Amniotic stem cell (primary cell): ENCODE measurements around the gene ROR2.
"Not testable (repeated sequence)": the region's sequence is repeated elsewhere in the genome, so short reads cannot be mapped to it uniquely, and the experiment has no call there.

Experiments used
- DNase-seq: peaks from one replicate; lab custom pipeline; 2025; lab: John Stamatoyannopoulos, UW

The ROR2 gene

GRCh38 chr9:91798273-91799112 is 151.5 kb downstream of the ROR2 start:
- not testable (repeated sequence) for DNase-seq

DNA sequence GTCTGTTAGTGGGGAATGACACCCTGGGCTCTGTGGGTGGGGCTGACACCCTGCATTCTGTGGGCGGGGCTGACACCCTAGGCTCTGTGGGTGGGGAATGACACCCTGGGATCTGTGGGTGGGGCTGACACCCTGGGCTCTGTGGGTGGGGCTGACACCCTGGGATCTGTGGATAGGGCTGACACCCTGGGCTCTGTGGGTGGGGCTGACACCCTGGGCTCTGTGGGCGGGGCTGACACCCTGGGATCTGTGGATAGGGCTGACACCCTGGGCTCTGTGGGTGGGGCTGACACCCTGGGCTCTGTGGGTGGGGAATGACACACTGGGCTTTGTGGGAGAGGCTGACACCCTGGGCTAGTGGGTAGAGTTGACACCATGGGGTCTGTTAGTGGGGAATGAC is 152.5 kb downstream of the ROR2 start:
- DNase-seq: not testable (repeated sequence)

- not testable (repeated sequence) for DNase-seq
Observed at GRCh38 chr9:91796516-91796915, 153.5 kb downstream of the ROR2 start.

DNA sequence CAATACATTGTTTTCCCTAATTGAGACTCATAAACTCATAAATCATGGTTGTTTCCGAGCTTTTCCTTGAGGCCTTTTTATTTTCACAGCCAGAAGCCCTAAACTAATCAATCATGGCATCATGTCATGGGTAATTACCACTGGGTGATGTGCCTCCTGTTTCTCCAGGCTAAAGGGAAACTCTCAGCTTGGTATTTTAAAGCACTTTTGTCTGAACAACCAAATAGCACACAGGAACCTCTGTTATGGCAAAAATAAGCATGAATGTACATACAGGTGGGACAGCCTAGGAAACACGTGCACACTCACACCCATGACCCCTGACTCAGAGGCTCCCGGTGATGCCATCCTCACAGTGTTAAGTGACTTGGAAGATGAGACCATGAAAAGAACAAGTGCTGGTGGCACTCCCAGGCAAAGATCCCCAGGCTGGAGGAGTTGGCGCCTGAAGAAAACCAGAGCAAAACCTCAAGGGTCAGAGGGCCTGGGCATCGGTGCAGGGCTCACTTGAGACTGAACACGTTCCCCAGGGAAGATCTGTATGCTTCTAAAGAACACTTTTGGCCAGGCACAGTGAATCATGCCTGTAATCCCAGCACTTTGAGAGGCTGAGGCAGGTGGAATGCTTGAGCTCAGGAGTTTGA is 154.3 kb downstream of the ROR2 start:
- DNase-seq: no peak

DNA sequence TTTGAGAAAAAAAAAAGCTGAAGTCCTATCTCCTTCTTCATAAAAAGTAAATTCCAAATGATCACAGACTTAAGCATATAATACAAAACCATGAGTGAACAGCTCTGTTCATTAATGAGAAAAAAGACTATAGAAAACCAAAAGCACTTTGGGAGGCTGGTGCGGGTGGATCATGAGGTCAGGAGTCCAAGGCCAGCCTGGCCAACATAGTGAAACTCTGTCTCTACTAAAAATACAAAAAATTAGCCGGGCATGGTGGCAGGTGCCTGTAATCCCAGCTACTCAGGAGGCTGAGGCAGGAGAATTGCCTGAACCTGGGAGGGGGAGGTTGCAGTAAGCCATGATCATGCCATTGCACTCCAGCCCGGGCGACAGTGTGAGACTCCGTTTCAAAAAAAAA is 156.7 kb downstream of the ROR2 start:
- DNase-seq: not testable (repeated sequence)

DNA sequence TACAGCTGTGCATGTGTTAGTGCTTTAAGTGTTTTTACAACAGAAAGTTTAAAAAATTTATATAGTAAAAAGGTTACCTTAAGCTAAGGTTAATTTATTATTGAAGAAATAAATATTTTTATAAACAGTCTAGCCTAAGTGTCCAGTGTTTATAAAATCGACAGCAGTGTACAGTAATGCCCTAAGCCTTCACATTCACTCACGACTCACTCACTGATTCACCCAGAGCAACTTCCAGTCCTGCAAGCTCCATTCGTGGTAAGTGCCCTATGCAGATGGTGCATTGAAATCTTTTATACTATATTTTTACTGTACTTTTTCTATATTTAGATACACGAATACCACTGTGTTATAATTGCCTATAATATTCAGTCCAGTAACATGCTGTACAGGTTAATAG is 159.1 kb downstream of the ROR2 start:
- DNase-seq: no peak

- DNase-seq: no peak
Observed at GRCh38 chr9:91789941-91790340, 160.1 kb downstream of the ROR2 start.

GRCh38 chr9:91787931-91788330 is 162.1 kb downstream of the ROR2 start:
- DNase-seq: no peak

DNA sequence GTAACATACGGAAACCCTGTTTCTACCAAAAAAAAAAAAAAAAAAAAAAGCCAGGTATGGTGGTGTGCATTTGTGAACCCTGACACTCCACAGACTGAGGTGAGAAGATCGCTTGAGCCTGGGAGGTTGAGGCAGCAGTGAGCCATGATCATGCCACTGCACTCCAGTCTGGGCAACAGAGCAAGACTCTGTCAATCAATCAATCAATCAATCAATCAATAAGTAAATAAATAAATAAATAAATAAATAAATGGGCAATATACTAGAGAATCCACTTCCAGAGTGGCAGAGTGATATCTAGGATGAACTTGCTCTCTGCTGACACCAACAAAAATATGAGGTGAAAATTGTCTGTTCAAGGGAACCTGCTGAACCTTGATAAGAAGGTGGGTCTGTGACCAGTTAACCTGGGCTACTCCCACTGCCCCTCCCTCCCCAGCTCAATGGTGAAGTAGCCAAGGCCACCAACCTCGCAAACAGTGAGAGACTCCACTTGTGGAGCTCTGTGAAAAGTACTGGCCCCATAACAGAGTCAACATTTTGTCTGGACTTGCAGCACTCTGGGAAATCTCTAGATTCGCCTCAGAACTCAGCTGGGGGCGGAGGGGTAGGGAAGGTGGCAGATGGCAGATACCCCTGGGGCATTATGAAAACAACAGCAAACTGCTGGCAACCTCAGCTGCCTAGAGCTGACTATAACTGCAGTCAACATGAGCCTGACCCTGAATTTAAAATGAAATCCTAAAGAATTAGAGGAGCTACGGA is 163.7 kb downstream of the ROR2 start:
- DNase-seq: no peak

DNA sequence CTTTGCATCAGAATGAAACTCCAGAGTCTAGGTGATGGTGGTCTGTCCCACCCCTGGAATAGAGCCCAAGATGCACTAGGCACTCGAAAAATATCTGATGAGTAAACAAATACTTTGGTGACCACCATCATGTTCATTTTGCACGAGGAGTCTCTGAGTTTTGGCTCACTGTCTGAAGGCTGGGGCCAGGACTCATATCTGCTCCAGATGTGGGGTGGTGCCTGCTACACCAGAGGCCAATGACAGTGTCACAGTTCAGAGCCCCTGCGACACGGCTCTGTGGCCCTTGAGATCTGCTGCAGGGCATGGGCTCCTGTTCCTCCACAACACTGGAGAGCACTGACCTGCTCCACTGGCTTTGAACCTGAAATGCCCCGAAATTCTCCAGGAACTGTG is 164.6 kb downstream of the ROR2 start:
- no peak for DNase-seq

DNA sequence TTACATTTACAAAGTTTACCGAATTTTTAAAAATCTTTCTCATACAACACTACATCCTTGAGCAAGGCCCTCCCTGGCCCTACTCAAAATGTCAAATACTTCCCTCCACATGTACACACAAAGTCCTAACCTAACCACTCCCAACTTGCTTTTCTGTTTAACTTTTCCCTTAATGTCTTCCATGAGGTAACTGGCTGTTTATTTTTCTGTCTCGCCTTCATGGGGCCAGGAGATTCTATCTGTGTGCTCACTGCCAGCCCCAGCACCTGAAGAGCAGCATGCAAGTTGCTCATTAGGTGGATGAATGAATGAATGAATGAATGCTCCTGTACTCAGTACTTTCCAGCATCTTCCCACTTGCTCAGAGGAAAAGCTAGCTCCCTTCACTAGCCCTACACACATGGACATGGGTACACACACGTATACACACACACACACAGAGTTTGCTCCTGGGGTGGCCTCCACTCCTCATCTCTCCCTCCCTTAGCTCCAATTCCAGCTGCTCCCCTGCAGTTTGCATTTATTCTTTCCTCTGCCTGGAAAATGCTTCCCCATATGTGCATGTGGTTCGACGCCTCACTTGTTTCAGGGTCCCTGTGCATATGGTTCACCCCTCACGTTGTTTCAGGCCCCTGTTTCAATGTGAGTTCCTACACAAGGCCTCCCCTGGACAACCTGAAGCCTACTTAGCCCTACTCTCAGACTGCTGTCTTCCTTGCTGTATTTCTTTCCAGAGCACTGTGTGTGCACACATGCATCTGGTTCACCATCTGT is 165.2 kb downstream of the ROR2 start:
- no peak for DNase-seq

- no peak for DNase-seq
Observed at GRCh38 chr9:91783876-91784672, 166.0 kb downstream of the ROR2 start.

DNA sequence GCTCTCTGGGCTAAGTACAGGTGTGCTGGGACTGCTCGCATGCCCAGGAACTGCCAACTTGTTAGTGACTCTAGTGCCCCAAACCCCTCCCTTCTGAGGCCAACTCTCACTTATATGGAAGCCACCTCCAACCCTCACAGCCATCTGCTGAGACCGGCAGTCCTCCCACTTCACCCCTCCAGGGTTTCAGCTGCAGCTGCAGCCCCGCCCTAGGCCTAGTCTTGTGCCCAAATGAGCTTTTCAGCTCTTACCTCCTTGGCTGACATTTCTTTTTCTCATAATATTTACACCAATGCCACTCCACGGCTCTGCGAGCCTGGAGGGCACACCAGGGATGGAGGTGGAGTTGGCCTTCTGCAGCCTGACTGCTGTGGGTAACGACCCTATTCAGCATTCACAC is 166.6 kb downstream of the ROR2 start:
- no peak for DNase-seq

- DNase-seq: no peak
Observed at GRCh38 chr9:91782708-91783214, 167.3 kb downstream of the ROR2 start.

DNA sequence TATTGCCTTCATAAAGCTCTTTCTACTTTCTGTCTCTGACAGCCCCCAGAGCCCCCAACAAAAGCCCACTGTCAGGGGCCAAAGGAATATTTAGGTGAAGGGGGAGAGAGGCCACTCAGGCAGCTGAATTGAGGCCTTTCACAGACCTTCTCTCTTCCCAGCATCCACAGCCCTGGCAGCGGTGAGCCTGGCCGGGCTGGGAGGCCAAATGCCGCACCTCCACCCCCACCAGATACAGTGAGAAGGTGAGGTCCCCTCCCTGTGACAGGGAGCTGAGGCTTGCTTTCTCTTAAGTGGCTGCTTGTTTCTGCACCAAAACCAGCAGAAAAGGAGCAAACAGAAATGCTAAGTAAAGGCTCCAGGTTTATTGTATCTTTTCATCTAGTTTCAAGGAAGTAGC is 168.1 kb downstream of the ROR2 start:
- no peak for DNase-seq

DNA sequence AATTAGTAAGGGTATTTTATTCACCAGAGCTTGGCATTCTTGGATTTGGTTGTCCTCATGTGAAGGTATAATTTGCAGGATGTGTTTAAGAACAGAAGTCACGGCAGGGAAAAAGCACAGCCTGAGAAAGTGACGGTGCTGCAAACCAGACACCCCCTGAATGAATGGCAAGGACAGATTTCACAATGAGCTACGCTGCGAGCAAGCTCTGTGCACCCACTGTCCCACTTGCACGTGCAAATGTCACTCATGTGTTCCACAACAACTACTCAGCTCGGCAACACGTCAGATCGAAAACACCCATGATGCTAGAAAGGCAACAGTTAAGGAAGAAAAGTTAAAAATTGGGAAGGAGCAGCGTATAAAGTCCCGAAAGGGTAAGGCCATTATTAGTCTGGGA is 168.9 kb downstream of the ROR2 start:
- no peak for DNase-seq

GRCh38 chr9:91778031-91778430 is 172.0 kb downstream of the ROR2 start:
- DNase-seq: no peak

GRCh38 chr9:91777292-91777830 is 172.7 kb downstream of the ROR2 start:
- no peak for DNase-seq

DNA sequence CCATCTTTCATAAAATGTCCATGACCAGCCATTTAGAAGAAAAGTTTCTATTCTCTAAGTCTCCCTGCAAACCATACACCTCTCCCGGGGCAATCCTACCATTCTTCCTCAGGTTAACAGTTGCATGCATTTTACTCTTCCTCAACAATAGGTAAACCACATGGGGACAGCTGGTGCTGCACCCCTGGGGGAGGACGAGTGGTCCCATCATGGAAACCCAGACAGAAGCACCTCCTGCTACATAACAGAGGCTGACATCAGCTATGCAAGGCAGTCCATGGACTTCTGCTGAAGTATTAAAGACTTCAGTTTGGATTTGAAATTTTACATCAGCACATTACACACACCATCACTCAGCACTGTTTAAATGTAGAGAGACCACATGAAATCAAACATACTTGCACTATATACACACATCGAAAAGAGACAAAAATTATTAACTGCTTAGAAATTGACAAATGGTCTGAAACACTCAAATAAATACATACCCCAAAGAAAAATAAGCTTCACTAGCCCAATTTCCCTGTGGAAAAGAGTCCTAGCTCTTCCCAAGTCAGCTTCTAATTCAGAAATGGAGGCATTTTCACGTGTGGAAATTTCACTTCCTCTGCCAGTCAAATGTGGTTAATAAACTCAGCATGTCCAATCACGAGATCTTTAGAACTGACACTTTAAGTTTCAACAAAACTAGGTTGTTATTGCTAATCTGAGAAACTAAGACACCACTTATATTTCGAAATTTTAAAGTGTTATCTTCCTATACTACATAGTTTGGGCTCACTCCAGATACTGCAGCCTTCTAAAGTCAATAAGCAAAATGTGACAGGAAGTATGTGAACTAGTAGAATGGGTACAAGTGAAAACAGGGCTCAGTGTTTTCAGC is 173.4 kb downstream of the ROR2 start:
- DNase-seq: no peak

- no peak for DNase-seq
Observed at GRCh38 chr9:91775708-91776028, 174.4 kb downstream of the ROR2 start.
